ENCODE data around the gene PTPRN2.

PTPRN2 gene

DNA sequence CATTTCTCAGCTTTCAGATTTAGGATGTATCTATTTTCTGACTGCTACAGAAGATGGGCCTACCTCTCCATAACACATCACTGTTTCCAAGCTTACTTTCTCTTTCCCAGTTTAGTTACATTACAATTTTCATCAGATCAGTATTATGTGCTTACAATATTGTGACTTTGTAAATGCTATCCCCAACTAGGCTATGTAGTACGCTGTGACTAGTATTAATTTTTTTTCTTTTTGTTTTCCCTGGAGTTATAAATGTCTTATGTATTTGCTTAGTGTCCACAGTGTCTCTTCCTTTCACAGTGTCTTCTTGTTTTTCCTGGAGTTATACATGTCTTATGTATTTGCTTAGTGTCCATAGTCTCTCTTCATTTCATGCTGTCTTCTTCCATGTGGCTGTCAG lies 188.9 kb downstream of the PTPRN2 start:
- TF ChIP-seq, protein P1, sequence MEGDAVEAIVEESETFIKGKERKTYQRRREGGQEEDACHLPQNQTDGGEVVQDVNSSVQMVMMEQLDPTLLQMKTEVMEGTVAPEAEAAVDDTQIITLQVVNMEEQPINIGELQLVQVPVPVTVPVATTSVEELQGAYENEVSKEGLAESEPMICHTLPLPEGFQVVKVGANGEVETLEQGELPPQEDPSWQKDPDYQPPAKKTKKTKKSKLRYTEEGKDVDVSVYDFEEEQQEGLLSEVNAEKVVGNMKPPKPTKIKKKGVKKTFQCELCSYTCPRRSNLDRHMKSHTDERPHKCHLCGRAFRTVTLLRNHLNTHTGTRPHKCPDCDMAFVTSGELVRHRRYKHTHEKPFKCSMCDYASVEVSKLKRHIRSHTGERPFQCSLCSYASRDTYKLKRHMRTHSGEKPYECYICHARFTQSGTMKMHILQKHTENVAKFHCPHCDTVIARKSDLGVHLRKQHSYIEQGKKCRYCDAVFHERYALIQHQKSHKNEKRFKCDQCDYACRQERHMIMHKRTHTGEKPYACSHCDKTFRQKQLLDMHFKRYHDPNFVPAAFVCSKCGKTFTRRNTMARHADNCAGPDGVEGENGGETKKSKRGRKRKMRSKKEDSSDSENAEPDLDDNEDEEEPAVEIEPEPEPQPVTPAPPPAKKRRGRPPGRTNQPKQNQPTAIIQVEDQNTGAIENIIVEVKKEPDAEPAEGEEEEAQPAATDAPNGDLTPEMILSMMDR (IDR thresholded peaks at IDR 0.05; ENCODE audit: low read depth, low read length), result no peak
- DNase-seq (ENCODE audit: extremely low read depth, low read depth), result no peak

DNA sequence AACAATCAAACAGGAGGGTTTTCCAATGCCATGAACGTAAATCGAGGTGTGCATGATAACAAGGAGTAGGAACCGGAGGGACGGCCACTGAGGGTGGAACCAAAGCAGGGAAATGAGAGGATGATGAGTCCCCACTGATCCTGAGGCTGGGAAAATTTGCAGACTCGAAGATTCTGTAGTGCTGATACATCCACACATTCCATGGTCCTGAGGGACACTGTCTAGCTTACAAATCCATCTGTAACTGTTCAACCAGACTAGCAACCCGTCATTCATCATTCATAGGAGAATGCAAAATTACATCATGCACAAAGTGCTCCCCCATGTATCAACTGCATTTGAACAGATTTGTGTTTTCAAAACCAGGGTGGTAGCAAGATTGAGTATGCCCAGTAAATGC lies 189.7 kb downstream of the PTPRN2 start:
- TF ChIP-seq, protein P1 (IDR thresholded peaks at IDR 0.05; ENCODE audit: low read depth, low read length), result no peak

DNA sequence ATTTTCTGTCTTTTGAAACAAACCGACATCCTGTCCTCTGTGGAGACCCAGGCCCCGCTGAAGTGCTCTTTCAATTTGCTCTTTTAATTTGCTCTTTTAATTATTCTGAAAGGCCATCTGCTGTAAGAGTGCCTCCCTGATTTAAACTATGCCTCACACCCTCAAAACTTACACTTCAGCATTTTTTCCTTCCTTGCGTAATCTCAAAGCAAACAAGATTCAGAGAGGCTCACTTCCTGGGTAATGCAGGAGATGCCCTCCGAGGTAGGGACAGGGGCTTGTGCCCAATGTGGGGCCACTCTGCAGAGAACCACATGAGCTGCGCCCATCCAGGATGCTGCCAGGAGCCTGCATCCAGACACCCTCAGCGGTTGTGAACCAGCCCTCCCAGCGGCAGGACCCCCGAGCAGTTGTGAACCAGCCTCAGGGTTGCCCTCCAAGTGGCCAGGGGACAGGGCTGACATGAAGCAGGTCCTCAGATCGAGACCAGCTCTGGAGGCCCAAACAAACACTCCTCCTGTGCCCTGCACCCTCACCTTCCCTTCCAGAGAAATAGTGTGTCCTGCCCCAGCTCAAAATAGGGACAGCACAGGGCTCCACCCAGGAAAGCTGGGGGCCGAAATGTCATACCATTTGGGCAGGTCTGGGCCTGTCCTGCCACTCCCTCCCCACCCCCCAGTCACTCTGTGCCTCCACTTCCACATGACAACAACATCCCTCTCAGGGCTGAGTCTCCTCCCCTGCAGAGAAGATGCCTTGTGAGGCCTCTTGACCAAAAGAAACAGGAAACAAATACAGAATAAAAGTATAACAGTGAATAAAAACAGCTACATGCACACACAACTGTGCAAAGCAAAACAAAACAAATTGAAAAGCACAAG lies 190.4 kb downstream of the PTPRN2 start:
- TF ChIP-seq, protein P1 (IDR thresholded peaks at IDR 0.05; ENCODE audit: low read depth, low read length), result no peak
- no peak for DNase-seq (ENCODE audit: extremely low read depth, low read depth)

More for the DNA sequence above, 189.7 kb downstream of the PTPRN2 start:
- no peak for DNase-seq (ENCODE audit: extremely low read depth, low read depth)

DNA sequence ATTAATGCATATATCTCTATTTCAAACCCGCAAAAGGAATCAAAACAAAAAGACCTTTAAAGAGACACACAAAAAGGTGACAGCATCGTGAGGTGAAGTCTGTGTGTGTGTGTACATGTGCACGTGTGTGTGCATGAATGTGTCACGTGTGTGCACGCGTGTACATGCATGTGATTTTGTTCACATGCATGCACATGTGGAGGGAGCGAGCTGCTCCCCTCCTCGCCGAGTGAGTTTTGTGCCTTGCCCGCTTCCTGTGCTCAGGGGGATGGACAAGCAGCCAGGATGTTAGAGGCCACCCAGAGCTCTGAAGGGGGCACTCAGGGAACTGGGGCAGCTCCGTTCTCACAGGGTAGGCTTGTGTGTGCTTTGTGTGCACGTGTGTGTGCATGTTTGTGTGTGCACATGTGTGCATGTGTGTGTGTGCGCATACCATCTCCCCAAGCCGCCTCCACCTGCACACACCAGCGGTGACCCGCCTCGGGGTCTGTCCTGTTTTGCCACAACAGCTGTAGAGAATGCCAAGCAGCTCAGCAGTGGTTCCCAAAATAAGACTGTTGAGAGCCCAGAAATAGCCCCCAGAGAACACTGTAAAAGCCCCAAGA lies 191.2 kb downstream of the PTPRN2 start:
- no peak for DNase-seq (ENCODE audit: extremely low read depth, low read depth)
- TF ChIP-seq, protein P1 (IDR thresholded peaks at IDR 0.05; ENCODE audit: low read depth, low read length), result no peak

DNA sequence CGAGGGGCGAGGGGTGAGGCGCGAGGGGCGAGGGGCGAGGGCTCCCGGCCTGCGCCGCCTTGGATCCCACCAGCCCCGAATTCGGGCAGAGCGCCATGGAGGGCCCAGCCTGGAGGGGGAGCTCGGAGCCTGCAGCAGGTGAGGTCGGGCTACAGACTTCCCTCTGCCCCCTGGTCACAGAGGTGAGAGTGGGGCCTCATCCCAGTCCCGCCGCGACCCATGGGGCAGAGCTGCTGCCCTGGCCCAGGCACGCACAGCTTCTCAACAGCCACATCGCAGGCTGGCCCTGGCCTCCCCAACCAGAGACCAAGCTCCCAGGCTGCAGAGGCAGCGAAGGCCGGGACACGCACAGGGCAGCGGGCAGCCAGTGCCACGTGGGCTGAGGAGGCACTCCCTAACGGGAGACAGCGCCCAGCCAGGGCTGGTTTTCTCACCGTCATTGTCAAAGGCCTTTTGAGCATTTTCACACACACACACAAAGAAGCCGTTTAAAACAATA lies 191.8 kb downstream of the PTPRN2 start:
- no peak for DNase-seq (ENCODE audit: extremely low read depth, low read depth)
- TF ChIP-seq, protein P1 (IDR thresholded peaks at IDR 0.05; ENCODE audit: low read depth, low read length), result no peak

DNA sequence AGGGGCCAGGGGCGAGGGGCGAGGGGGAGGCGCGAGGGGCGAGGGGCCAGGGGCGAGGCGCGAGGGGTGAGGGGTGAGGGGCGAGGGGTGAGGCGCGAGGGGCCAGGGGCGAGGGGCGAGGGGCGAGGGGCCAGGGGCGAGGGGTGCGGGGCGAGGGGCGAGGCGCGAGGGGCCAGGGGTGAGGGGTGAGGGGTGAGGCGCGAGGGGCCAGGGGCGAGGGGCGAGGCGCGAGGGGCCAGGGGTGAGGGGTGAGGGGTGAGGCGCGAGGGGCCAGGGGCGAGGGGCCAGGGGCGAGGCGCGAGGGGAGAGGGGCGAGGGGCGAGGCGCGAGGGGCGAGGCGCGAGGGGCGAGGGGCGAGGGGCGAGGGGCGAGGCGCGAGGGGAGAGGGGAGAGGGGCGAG lies 192.3 kb downstream of the PTPRN2 start:
- no peak for DNase-seq (ENCODE audit: extremely low read depth, low read depth)
- TF ChIP-seq, protein P1 (IDR thresholded peaks at IDR 0.05; ENCODE audit: low read depth, low read length), result no peak

DNA sequence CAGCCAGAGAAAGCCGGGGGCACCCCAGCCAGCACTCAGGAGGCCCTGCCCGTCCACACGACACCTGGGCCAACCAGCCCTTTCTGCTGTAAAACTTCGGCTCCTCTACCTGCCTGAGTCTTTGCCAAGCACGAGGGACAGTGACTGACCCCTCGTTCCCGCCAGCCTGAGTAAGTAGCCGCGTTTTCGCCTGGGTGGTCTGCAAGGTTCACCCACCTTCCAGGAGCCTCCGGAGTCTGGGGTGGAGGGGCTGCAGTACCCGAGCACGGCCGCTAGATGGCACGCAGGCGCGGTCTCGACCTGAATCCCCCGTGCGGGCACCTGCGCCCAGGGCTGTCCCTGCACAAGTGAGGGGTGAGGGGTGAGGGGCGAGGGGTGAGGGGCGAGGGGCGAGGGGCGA lies 192.7 kb downstream of the PTPRN2 start:
- TF ChIP-seq, protein P1 (IDR thresholded peaks at IDR 0.05; ENCODE audit: low read depth, low read length), result no peak; the same call in none of the 2 replicates
- DNase-seq (ENCODE audit: extremely low read depth, low read depth), result no peak

Data from AG09319 (cell line).